GM18505 (cell line): ENCODE data around the gene RNF223.

Source experiments
- ATAC-seq: cut with Tn5 transposase; IDR thresholded peaks from one replicate; pipeline ENCODE4 v1.9.1; 2021; ENCODE audit not compliant: unreplicated experiment
- POLR2A ChIP-seq: IDR thresholded peaks from 4 replicates; pipeline ENCODE4 v1.6.1; 2011; ENCODE audit warnings: borderline replicate concordance; ENCODE audit not compliant: insufficient read depth, insufficient read length; ENCODE audit errors: extremely low read depth

Gene RNF223

GRCh38 chr1:1073743-1074587 lies at the start of gene RNF223:
Gene RNF223, minus strand, starts transcription at chr1:1074306. Its CDS starts 1,740 bp downstream, at chr1:1072566.
- no peak for ATAC-seq
- TF ChIP-seq POLR2A = no peak

GRCh38 chr1:1122981-1123480 lies 48.9 kb upstream of the RNF223 start:
- TF ChIP-seq POLR2A = no peak
- ATAC-seq = no peak

- ATAC-seq = no peak
- TF ChIP-seq POLR2A = no peak
Observed at GRCh38 chr1:1122078-1122811, 48.1 kb upstream of the RNF223 start.

- no peak for ATAC-seq
- TF ChIP-seq POLR2A = no peak
Observed at GRCh38 chr1:1121611-1122077, 47.5 kb upstream of the RNF223 start.

- no peak for TF ChIP-seq POLR2A
- no peak for ATAC-seq
Observed at GRCh38 chr1:1120866-1121591, 46.9 kb upstream of the RNF223 start.

GRCh38 chr1:1120096-1120495 lies 46.0 kb upstream of the RNF223 start:
- no peak for ATAC-seq
- no peak for TF ChIP-seq POLR2A

- TF ChIP-seq POLR2A = no peak
- ATAC-seq = no peak
Observed at GRCh38 chr1:1119272-1119890, 45.3 kb upstream of the RNF223 start.

- TF ChIP-seq POLR2A = no peak
- ATAC-seq = no peak
Observed at GRCh38 chr1:1118876-1119220, 44.7 kb upstream of the RNF223 start.

GRCh38 chr1:1118011-1118875 lies 44.1 kb upstream of the RNF223 start:
- TF ChIP-seq POLR2A = no peak
- ATAC-seq = no peak

- no peak for TF ChIP-seq POLR2A
- ATAC-seq = no peak
Observed at GRCh38 chr1:1117469-1117831, 43.3 kb upstream of the RNF223 start.

- no peak for ATAC-seq
- no peak for TF ChIP-seq POLR2A
Observed at GRCh38 chr1:1116701-1117468, 42.8 kb upstream of the RNF223 start.
